T-cell (primary cell): ENCODE data around the gene ZNF267. TPM values are rescaled to one million over a fixed set of nuclear protein-coding genes. Genes with fewer than 3 reads are reported as not detected.
A peak's percentile ranks its signal among the peaks of the same experiment; 100 is the strongest.
"Not testable (repeated sequence)": the region's sequence is repeated elsewhere in the genome, so short reads cannot be mapped to it uniquely, and the experiment has no call there.

Experiments used
- ATAC-seq, 4 experiments: fragments of 200-7000 bp in 3 of 4; fragments of 150-1000 bp in 1 of 4; cut with Tn5 transposase; replicated peaks in 1 of 4; 1 replicate in 3 of 4; 2 replicates in 1 of 4; pipeline ENCODE4 v1.10.0; 2021; ENCODE audit warnings: moderate library complexity in 3 of 4, mild to moderate bottlenecking in 2 of 4, moderate number of reproducible peaks in 1 of 4
- CTCF ChIA-PET, 2 donors: fragments of 300-600 bp; sonication (Branson Sonifier 250); formaldehyde crosslinking; loops; one replicate each; lab custom pipeline; 2022; ENCODE audit warnings: antibody characterized with exemption in 2 of 2; lab: Charles Lee
- POLR2A ChIA-PET, 2 donors: fragments of 300-600 bp; sonication (Branson Sonifier 250); formaldehyde crosslinking; loops; one replicate each; lab custom pipeline; 2022; ENCODE audit warnings: antibody characterized with exemption in 2 of 2; lab: Charles Lee
- DNase-seq, 35 experiments: peaks; one replicate each; pipeline versions ENCODE4 v3.0.0 to v3.0.0-alpha.2; 2013 to 2023
- H3K27ac ChIP-seq: one replicate; pipeline ENCODE4 v1.5.1; 2013; ENCODE audit warnings: low read length
- H3K27me3 ChIP-seq, 2 experiments: replicated peaks in 1 of 2; 1 replicate in 1 of 2; 2 replicates in 1 of 2; pipeline versions ENCODE4 v1.6.1 to v1.7.0; 2013; ENCODE audit warnings: low read length in 1 of 2, mixed read lengths in 1 of 2; ENCODE audit not compliant: control insufficient read depth in 2 of 2, insufficient read depth in 2 of 2; ENCODE audit errors: extremely low read depth in 1 of 2
- H3K36me3 ChIP-seq, 2 donors: 1 replicate in 1 of 2; 2 replicates in 1 of 2; pipeline versions ENCODE4 v1.6.1 to v1.7.0; 2013; ENCODE audit warnings: low read length in 1 of 2; ENCODE audit not compliant: control insufficient read depth in 2 of 2, insufficient read depth in 1 of 2; ENCODE audit errors: extremely low read depth in 1 of 2
- H3K4me1 ChIP-seq, 2 experiments: 1 replicate in 1 of 2; 2 replicates in 1 of 2; pipeline versions ENCODE4 v1.6.1 to v1.7.0; 2013; ENCODE audit warnings: low read length in 2 of 2, mixed read lengths in 1 of 2; ENCODE audit not compliant: insufficient read depth in 2 of 2, control insufficient read depth in 1 of 2; ENCODE audit errors: extremely low read depth in 1 of 2
- H3K4me3 ChIP-seq, 2 donors: 1 replicate in 1 of 2; 2 replicates in 1 of 2; pipeline versions ENCODE4 v1.5.1 to v1.7.0; 2013; ENCODE audit warnings: mild to moderate bottlenecking in 2 of 2, low read length in 1 of 2, moderate library complexity in 1 of 2; ENCODE audit not compliant: control insufficient read depth in 1 of 2; ENCODE audit errors: extremely low read depth in 1 of 2
- H3K9me3 ChIP-seq: 2 replicates; pipeline ENCODE4 v1.7.0; 2013
- H3K27ac Mint-ChIP-seq, 2 donors: one replicate each; pipeline ENCODE4 v1.8.0; 2020 to 2021; ENCODE audit warnings: mild to moderate bottlenecking in 2 of 2, mixed read lengths in 2 of 2
- H3K27me3 Mint-ChIP-seq, 2 donors: one replicate each; pipeline ENCODE4 v1.8.0; 2021 to 2022; ENCODE audit warnings: mixed read lengths in 2 of 2
- H3K36me3 Mint-ChIP-seq: one replicate; pipeline ENCODE4 v1.8.0; 2021; ENCODE audit warnings: mixed read lengths
- H3K4me1 Mint-ChIP-seq, 3 donors: one replicate each; pipeline ENCODE4 v1.8.0; 2020 to 2022; ENCODE audit warnings: mixed read lengths in 3 of 3, mild to moderate bottlenecking in 1 of 3
- H3K4me3 Mint-ChIP-seq, 3 donors: one replicate each; pipeline ENCODE4 v1.8.0; 2020 to 2022; ENCODE audit warnings: mild to moderate bottlenecking in 3 of 3, mixed read lengths in 3 of 3, moderate library complexity in 3 of 3
- H3K9me3 Mint-ChIP-seq, 3 donors: one replicate each; pipeline ENCODE4 v1.8.0; 2020 to 2022; ENCODE audit warnings: mixed read lengths in 3 of 3
- WGBS: methylation state at CpG from one replicate; pipeline ENCODE4 v1.1.5; 2013; ENCODE audit warnings: missing lambda C conversion rate; ENCODE audit not compliant: insufficient coverage; 5-methylcytosine and 5-hydroxymethylcytosine counted together
- total RNA-seq, 35 experiments: library from RNA in 6 of 35; stranded (reverse) in 6 of 35; fragments of 120-200 nt in 1 of 35; gene quantifications; one replicate each; pipeline versions ENCODE4 v1.2.1 to v1.2.4 and lab custom pipeline; 2013 to 2026

Gene ZNF267
- total RNA-seq (10 to 100 TPM; 35.0 to 46.9 (median 43.5) TPM), total RNA-seq (lab: John Stamatoyannopoulos, UW) (64.0 to 966 (median 193) reads per million in 29 experiments)
- total RNA-seq (2013) = 32.6 TPM

GRCh38 chr16:31873556-31874365 lies at the start of gene ZNF267:
ZNF267 (plus strand) TSS chr16:31873807; CDS start chr16:31873967, 160 bp downstream.
- H3K36me3 Mint-ChIP-seq = peaks cover 35% of the 10 kb centered on the region
- ChIA-PET POLR2A (interaction anchor here (0.5 to 1.4 kb wide), 8 partner anchors 8 to 925 kb away, joined by 3 to 10 read pairs (median 4); partner anchors contain the start of genes ARMC5 (in 1 of the 2), KAT8 (in 1 of the 2) and ORAI3 (in 1 of the 2)), CTCF (interaction anchor here in 1 of 2 donors (0.6 to 2.0 kb wide), 9 partner anchors 12 to 931 kb away, joined by 3 to 6 read pairs (median 5); no protein-coding TSS in a partner anchor)
- H3K27ac Mint-ChIP-seq = peak within 1 kb of the TSS; percentile 97
- peak within 1 kb of the TSS; percentile 93 to 97 for H3K4me3 ChIP-seq
- under 1% methylated on average over 54 of the region's 57 CpGs for WGBS
- H3K9me3 Mint-ChIP-seq = no peaks in the 10 kb centered on the region
- peak within 1 kb of the TSS; percentile 92 to 96 (median 96) for H3K4me3 Mint-ChIP-seq
- peaks cover 0 to 7% of the 10 kb centered on the region in 2 donors for H3K36me3 ChIP-seq
- peak; percentile 83 to 95 (median 92) for DNase-seq
- H3K9me3 ChIP-seq = no peaks in the 10 kb centered on the region
- ATAC-seq = peak; percentile 71 to 73 (median 71)
- H3K4me1 ChIP-seq = peaks cover 52 to 72% of the 10 kb centered on the region in 2 experiments
- peaks cover 72 to 85% (median 84%) of the 10 kb centered on the region in 3 donors for H3K4me1 Mint-ChIP-seq
- peak within 1 kb of the TSS; percentile 90 for H3K27ac ChIP-seq
- no peaks in the 10 kb centered on the region for H3K27me3 ChIP-seq
- H3K27me3 Mint-ChIP-seq = no peaks in the 10 kb centered on the region

DNA sequence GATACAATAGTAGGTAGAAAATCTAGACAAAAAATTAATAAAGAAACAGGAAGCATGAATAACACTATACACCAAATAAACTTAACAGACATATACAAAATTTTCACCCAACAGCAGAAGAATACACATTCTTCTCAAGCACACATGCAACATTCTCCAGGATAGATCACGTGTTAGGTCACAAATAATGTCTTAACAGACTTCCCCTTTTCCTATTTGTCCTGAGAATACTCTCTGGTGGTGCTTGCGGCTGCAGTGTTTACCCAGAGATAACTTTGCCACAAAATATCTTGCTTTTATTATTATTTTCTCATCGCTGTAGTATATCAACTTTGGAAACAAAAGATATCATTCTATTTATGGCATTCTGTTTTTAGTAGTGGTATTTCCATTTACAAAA lies 40.6 kb upstream of the ZNF267 start:
- Mint-ChIP-seq H3K4me3 (no peak overlapping the region), H3K27ac (no peak overlapping the region), H3K27me3 (peaks cover 4 to 7% of the 10 kb centered on the region in 2 donors), H3K4me1 (no peaks in the 10 kb centered on the region), H3K36me3 (no peaks in the 10 kb centered on the region), H3K9me3 (peaks cover 14 to 15% (median 15%) of the 10 kb centered on the region in 3 donors)
- Histone ChIP-seq H3K9me3 (no peaks in the 10 kb centered on the region), H3K36me3 (no peaks in the 10 kb centered on the region), H3K27me3 (no peaks in the 10 kb centered on the region), H3K4me3 (no peak overlapping the region), H3K27ac (no peak overlapping the region), H3K4me1 (no peaks in the 10 kb centered on the region)
- DNase-seq = no peak
- ATAC-seq = no peak
- 10% methylated on average over 1 of the region's 3 CpGs for WGBS
- ChIA-PET POLR2A (no interaction called here), CTCF (no interaction called here)

- POLR2A ChIA-PET, H3K4me3 Mint-ChIP-seq, H3K36me3 ChIP-seq, H3K4me1 Mint-ChIP-seq, CTCF ChIA-PET, H3K4me1 ChIP-seq, H3K4me3 ChIP-seq, H3K27ac Mint-ChIP-seq, H3K27ac ChIP-seq, H3K36me3 Mint-ChIP-seq, DNase-seq, ATAC-seq, H3K9me3 ChIP-seq: not testable (repeated sequence)
- WGBS = no CpG with 5 or more reads among the region's 31 CpGs
- peaks cover 8 to 18% of the 10 kb centered on the region in 2 donors for H3K27me3 Mint-ChIP-seq
- peaks cover 0 to 11% of the 10 kb centered on the region in 2 experiments for H3K27me3 ChIP-seq
- peaks cover 14 to 20% (median 20%) of the 10 kb centered on the region in 3 donors for H3K9me3 Mint-ChIP-seq
Measured at GRCh38 chr16:31836396-31836795, 37.2 kb upstream of the ZNF267 start.

DNA sequence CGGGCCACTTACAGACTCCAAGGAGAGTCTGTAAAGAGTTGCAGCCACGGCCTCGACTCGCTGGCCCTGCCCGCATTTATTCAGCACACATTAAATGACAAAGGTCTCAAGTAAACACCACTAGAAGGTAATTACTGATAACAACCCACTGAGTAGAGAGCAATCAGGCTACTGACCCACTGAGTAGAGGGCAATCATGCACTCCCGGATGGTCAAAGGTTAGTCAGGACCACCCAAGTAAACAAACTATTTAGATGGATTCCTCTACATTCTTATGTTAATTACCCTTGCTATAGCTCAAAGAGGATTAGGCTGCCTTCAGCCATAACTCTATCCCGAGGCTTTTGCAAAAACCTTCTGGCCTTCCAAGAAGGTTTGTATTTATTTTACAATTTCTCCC lies 30.7 kb upstream of the ZNF267 start:
- H3K36me3 Mint-ChIP-seq = peaks cover 16% of the 10 kb centered on the region
- peaks cover 9 to 25% of the 10 kb centered on the region in 2 donors for H3K27me3 Mint-ChIP-seq
- H3K27ac ChIP-seq = no peak overlapping the region
- H3K27me3 ChIP-seq = peaks cover 0 to 25% of the 10 kb centered on the region in 2 experiments
- DNase-seq (no peak), ATAC-seq (no peak)
- no peaks in the 10 kb centered on the region for H3K4me1 ChIP-seq
- H3K9me3 Mint-ChIP-seq = peaks cover 22 to 31% (median 25%) of the 10 kb centered on the region in 3 donors
- no peak overlapping the region for H3K4me3 Mint-ChIP-seq
- CTCF ChIA-PET = no interaction called here
- H3K9me3 ChIP-seq = no peaks in the 10 kb centered on the region
- POLR2A ChIA-PET = no interaction called here
- H3K4me1 Mint-ChIP-seq = no peaks in the 10 kb centered on the region
- H3K27ac Mint-ChIP-seq = no peak overlapping the region
- WGBS = 81% methylated on average over 5 of the region's 7 CpGs
- H3K4me3 ChIP-seq = no peak overlapping the region
- no peaks in the 10 kb centered on the region for H3K36me3 ChIP-seq

DNA sequence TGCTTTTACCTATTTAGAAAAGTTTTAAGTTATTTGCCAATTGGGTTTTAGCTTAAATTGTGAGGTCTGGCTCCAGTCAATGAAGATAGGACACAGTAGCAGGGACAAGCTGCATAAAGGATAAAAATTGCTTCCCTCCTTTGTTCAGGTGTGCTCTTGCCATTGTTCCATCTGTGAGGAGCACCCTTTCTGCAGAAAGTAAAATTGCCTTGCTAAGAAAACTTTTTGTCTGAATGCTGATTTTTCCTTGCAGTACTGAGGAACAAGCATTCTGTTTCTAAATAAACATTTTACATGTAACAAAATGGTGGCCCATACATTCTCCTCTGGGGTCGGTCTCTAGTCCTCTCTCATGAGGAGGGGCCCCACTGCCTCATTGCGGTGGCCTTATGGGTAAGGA lies 25.0 kb upstream of the ZNF267 start:
- H3K27ac Mint-ChIP-seq, ATAC-seq, H3K27me3 Mint-ChIP-seq, H3K4me3 Mint-ChIP-seq, POLR2A ChIA-PET, DNase-seq, CTCF ChIA-PET, H3K27ac ChIP-seq, H3K9me3 ChIP-seq, H3K36me3 ChIP-seq, H3K4me3 ChIP-seq, H3K27me3 ChIP-seq, H3K4me1 Mint-ChIP-seq, H3K4me1 ChIP-seq: not testable (repeated sequence)
- peaks cover 13% of the 10 kb centered on the region for H3K36me3 Mint-ChIP-seq
- H3K9me3 Mint-ChIP-seq = peaks cover 21 to 44% (median 23%) of the 10 kb centered on the region in 3 donors
- no CpG with 5 or more reads among the region's 2 CpGs for WGBS

- Mint-ChIP-seq H3K9me3 (peaks cover 6 to 21% (median 12%) of the 10 kb centered on the region in 3 donors), H3K4me1 (no peaks in the 10 kb centered on the region), H3K27ac (no peak overlapping the region), H3K36me3 (peaks cover 5% of the 10 kb centered on the region), H3K27me3 (peaks cover 0 to 4% of the 10 kb centered on the region in 2 donors), H3K4me3 (no peak overlapping the region)
- Histone ChIP-seq H3K36me3 (no peaks in the 10 kb centered on the region), H3K27ac (no peak overlapping the region), H3K9me3 (peaks cover 1% of the 10 kb centered on the region), H3K4me3 (no peak overlapping the region), H3K27me3 (peaks cover 0 to 9% of the 10 kb centered on the region in 2 experiments), H3K4me1 (no peaks in the 10 kb centered on the region)
- ATAC-seq (no peak), DNase-seq (no peak)
- POLR2A ChIA-PET = no interaction called here
- CTCF ChIA-PET = no interaction called here
- WGBS = no CpG with 5 or more reads among the region's 2 CpGs
Measured at GRCh38 chr16:31853291-31853690, 20.3 kb upstream of the ZNF267 start.
